Mesenteric fat pad (tissue), 1 donor: Measurements from ENCODE around the gene NPL. TPM values are rescaled to one million over a fixed set of nuclear protein-coding genes. Genes with fewer than 3 reads are reported as not detected.

Experiments used
- DNase-seq: peaks from one replicate; pipeline ENCODE4 v3.0.0-alpha.2; 2020; ENCODE audit warnings: low spot score
- total RNA-seq: library from RNA; stranded (reverse); fragmentation: NEBNext Ultra II Directional; extraction: Animal tissue kit (Norgen Biotek cat#: 25700); gene quantifications from one replicate; pipeline ENCODE4 v1.2.1, GENCODE V29; 2021
- donor health status: DM: yes; HTN: yes; CAD: no.

Gene NPL
- total RNA-seq, 1 donor from 2014 or later = 55.7 TPM

GRCh38 chr1:182862827-182863226 lies 73.3 kb downstream of the NPL start:
- DNase-seq = no peak

- DNase-seq = no peak
These were observed 74.4 kb downstream of the NPL start for GRCh38 chr1:182863940-182864339.

- no peak for DNase-seq
These were observed 78.3 kb downstream of the NPL start for GRCh38 chr1:182867861-182868260.

GRCh38 chr1:182869241-182869666 lies 79.7 kb downstream of the NPL start:
- no peak for DNase-seq

- no peak for DNase-seq
These were observed 83.3 kb downstream of the NPL start for GRCh38 chr1:182872881-182873280.

- DNase-seq = no peak
These were observed 86.3 kb downstream of the NPL start for GRCh38 chr1:182875889-182876288.

- DNase-seq = no peak
These were observed 87.8 kb downstream of the NPL start for GRCh38 chr1:182877331-182877730.

- DNase-seq = no peak
These were observed 88.3 kb downstream of the NPL start for GRCh38 chr1:182877842-182878241.

Other genes starting within 250 kb of the NPL start
- gene RNASEL, start 200.5 kb upstream of the NPL start, total RNA-seq = 7.3 TPM
- gene RGS16, start 185.4 kb upstream of the NPL start, total RNA-seq = 25.0 TPM
- not detected for gene RGS8, start 105.2 kb upstream of the NPL start, total RNA-seq
- gene DHX9, start 49.6 kb downstream of the NPL start, total RNA-seq = 111 TPM
- gene SHCBP1L, start 163.4 kb downstream of the NPL start, total RNA-seq = not detected
- 370 TPM for gene LAMC1, start 233.6 kb downstream of the NPL start, total RNA-seq